K562 (cell line): Measurements from ENCODE around the gene SUCNR1. TPM values are rescaled to one million over a fixed set of nuclear protein-coding genes. Genes with fewer than 3 reads are reported as not detected.

ENCODE experiments used
- ATAC-seq: fragments of 200-7000 bp; cut with Tn5 transposase; 3 replicates; pipeline ENCODE4 v1.9.1; 2020; ENCODE audit warnings: moderate library complexity
- BruUV-seq: library from RNA; stranded (reverse); fragments of 400-500 nt; replicated peaks from 2 replicates; lab custom pipeline; 2021; lab: Mats Ljungman, UMichigan
- CTCF ChIA-PET: fragments of 300-600 bp; formaldehyde crosslinking; extraction: SDS; loops from one replicate; lab custom pipeline; 2021; ENCODE audit warnings: low intra/inter-chr PET ratio; lab: Yijun Ruan, JAX
- POLR2A ChIA-PET: fragments of 300-600, 350-650 bp; sonication (Branson Sonifier 250); formaldehyde crosslinking; extraction: SDS; loops from one replicate; lab custom pipeline; 2021; ENCODE audit warnings: antibody characterized with exemption, inconsistent platforms; lab: Yijun Ruan, JAX
- DNase-seq, 4 experiments: peaks; one replicate each; pipeline versions ENCODE4 v3.0.0 to v3.0.0-alpha.2; 2011 to 2018; ENCODE audit warnings: low spot score in 3 of 4, mixed read lengths in 3 of 4; ENCODE audit errors: extremely low read depth in 1 of 4
- FAIRE-seq: peaks from 2 replicates; lab custom pipeline; 2011; peaks lifted over from hg19 to GRCh38; lab: Jason Lieb, UNC
- H2AFZ ChIP-seq: 2 replicates; pipeline ENCODE4 v1.6.0; 2011; ENCODE audit warnings: low read depth, low read length, control low read depth, inconsistent platforms
- H3K27ac ChIP-seq: fragments of 200-600 bp; 3 replicates; pipeline ENCODE4 v1.8.0; 2011; ENCODE audit warnings: low read depth, mild to moderate bottlenecking, control low read depth, inconsistent platforms, low read length, moderate library complexity, mixed read lengths; ENCODE audit errors: extremely low read depth
- H3K27me3 ChIP-seq, 2 experiments: fragments of 300-600 bp in 1 of 2; 2 replicates in 1 of 2; 3 replicates in 1 of 2; pipeline versions ENCODE4 v1.6.0 to v1.8.0; 2011; ENCODE audit warnings: inconsistent platforms in 2 of 2, low read length in 2 of 2, mild to moderate bottlenecking in 1 of 2, mixed read lengths in 1 of 2, moderate library complexity in 1 of 2; ENCODE audit not compliant: control insufficient read depth in 2 of 2, insufficient read depth in 2 of 2
- H3K36me3 ChIP-seq: fragments of 300-600 bp; 3 replicates; pipeline ENCODE4 v1.8.0; 2011; ENCODE audit warnings: mild to moderate bottlenecking, low read length, inconsistent platforms; ENCODE audit not compliant: control insufficient read depth, insufficient read depth
- H3K4me1 ChIP-seq, 2 experiments: fragments of 200-600 bp in 1 of 2; replicated peaks in 1 of 2; 2 replicates in 1 of 2; 3 replicates in 1 of 2; pipeline versions ENCODE4 v1.5.1 to v1.8.0; 2011; ENCODE audit warnings: inconsistent platforms in 2 of 2, low read length in 2 of 2, mild to moderate bottlenecking in 1 of 2, mixed read lengths in 1 of 2, moderate library complexity in 1 of 2; ENCODE audit not compliant: control insufficient read depth in 2 of 2, insufficient read depth in 2 of 2
- H3K4me2 ChIP-seq: 2 replicates; pipeline ENCODE4 v1.6.1; 2011; ENCODE audit warnings: low read length, control low read depth, inconsistent platforms, mixed read lengths; ENCODE audit not compliant: insufficient read depth
- H3K4me3 ChIP-seq: fragments of 200-600 bp; sonication (generic), shearing (Covaris generic); 2 replicates; pipeline ENCODE4 v1.5.1; 2016; ENCODE audit warnings: control low read depth, inconsistent platforms
- H3K79me2 ChIP-seq: fragments of 200-600 bp; 3 replicates; pipeline ENCODE4 v1.8.0; 2011; ENCODE audit warnings: low read length, inconsistent platforms; ENCODE audit not compliant: control insufficient read depth, insufficient read depth
- H3K9ac ChIP-seq, 2 experiments: 2 replicates each; pipeline versions ENCODE4 v1.6.0 to v1.6.1; 2011; ENCODE audit warnings: low read depth in 2 of 2, low read length in 2 of 2, control low read depth in 1 of 2, inconsistent platforms in 1 of 2, mild to moderate bottlenecking in 1 of 2, mixed read lengths in 1 of 2; ENCODE audit not compliant: insufficient read depth in 1 of 2
- H3K9me1 ChIP-seq: one replicate; pipeline ENCODE4 v1.6.0; 2011; ENCODE audit warnings: inconsistent platforms, mild to moderate bottlenecking, low read length, moderate library complexity; ENCODE audit not compliant: control insufficient read depth, insufficient read depth
- H3K9me3 ChIP-seq: replicated peaks from 2 replicates; pipeline ENCODE4 v1.5.1; 2011; ENCODE audit warnings: low read depth, low read length, inconsistent platforms; ENCODE audit not compliant: control insufficient read depth, insufficient read depth
- H4K20me1 ChIP-seq: replicated peaks from 2 replicates; pipeline ENCODE4 v1.6.1; 2011; ENCODE audit warnings: low read length, inconsistent platforms, mixed read lengths; ENCODE audit not compliant: control insufficient read depth, insufficient read depth
- ARID1B ChIP-seq: fragments of 450-650 bp; IDR thresholded peaks from 2 replicates; pipeline ENCODE4 v1.6.1; 2016; ENCODE audit warnings: antibody characterized with exemption, mild to moderate bottlenecking, inconsistent platforms
- CBFA2T2 ChIP-seq: fragments of 450-650 bp; conservative IDR thresholded peaks from 2 replicates; pipeline ENCODE4 v1.6.1; 2017; ENCODE audit warnings: mild to moderate bottlenecking
- CBFA2T3 ChIP-seq: fragments of 450-650 bp; IDR thresholded peaks from 2 replicates; pipeline ENCODE4 v1.6.1; 2017
- CEBPB ChIP-seq: fragments of 450-650 bp; IDR thresholded peaks from 2 replicates; pipeline ENCODE4 v1.6.1; 2016; ENCODE audit warnings: missing genetic modification characterization, missing compliant biosample characterization
- KLF16 ChIP-seq: IDR thresholded peaks from 2 replicates; pipeline ENCODE4 v1.6.1; 2016; ENCODE audit warnings: antibody characterized with exemption
- NCOA4 ChIP-seq: fragments of 450-650 bp; IDR thresholded peaks from 2 replicates; pipeline ENCODE4 v1.6.1; 2018; ENCODE audit warnings: mild to moderate bottlenecking; ENCODE audit not compliant: partially characterized antibody
- NCOR1 ChIP-seq: fragments of 450-650 bp; IDR thresholded peaks from 2 replicates; pipeline ENCODE4 v1.6.1; 2016; ENCODE audit warnings: mild to moderate bottlenecking, moderate library complexity
- NFATC3 ChIP-seq: fragments of 450-650 bp; IDR thresholded peaks from 2 replicates; pipeline ENCODE4 v1.6.1; 2017; ENCODE audit warnings: mild to moderate bottlenecking
- NFIC ChIP-seq: fragments of 450-650 bp; IDR thresholded peaks from 2 replicates; pipeline ENCODE4 v1.6.1; 2017; ENCODE audit warnings: mild to moderate bottlenecking, inconsistent platforms
- STAT5A ChIP-seq: IDR thresholded peaks from 2 replicates; pipeline ENCODE4 v1.6.1; 2012; ENCODE audit warnings: low read length, inconsistent platforms, borderline replicate concordance
- TAL1 ChIP-seq: fragments of 450-650 bp; IDR thresholded peaks from 2 replicates; pipeline ENCODE4 v1.6.1; 2016; ENCODE audit warnings: mild to moderate bottlenecking
- TEAD4 ChIP-seq, 2 experiments: sonication (generic) in 1 of 2; formaldehyde crosslinking in 1 of 2; IDR thresholded peaks; 2 replicates each; pipeline versions ENCODE4 v1.6.1 to v1.8.0; 2012 to 2022; ENCODE audit warnings: borderline replicate concordance in 1 of 2, inconsistent platforms in 1 of 2, low read length in 1 of 2, mild to moderate bottlenecking in 1 of 2, missing genetic modification reagents in 1 of 2
- TRIM24 ChIP-seq, 2 experiments: fragments of 450-650 bp; IDR thresholded peaks; 2 replicates each; pipeline ENCODE4 v1.6.1; 2016
- ZNF76 ChIP-seq: fragments of 250-450 bp; sonication (Bioruptor Pico); IDR thresholded peaks from 2 replicates; pipeline ENCODE4 v1.4.0; 2020; ENCODE audit warnings: mild to moderate bottlenecking, moderate library complexity, borderline replicate concordance
- WGBS: fragments of 100-300 bp; shearing (Covaris generic); methylation state at CpG from one replicate; pipeline ENCODE4 v1.1.6; 2016; ENCODE audit warnings: low coverage, mixed read lengths; ENCODE audit not compliant: insufficient coverage; ENCODE audit errors: missing lambda C conversion rate; 5-methylcytosine and 5-hydroxymethylcytosine counted together
- in situ Hi-C: fragments of 300-500 bp; cut with MboI; formaldehyde crosslinking; loops from 4 replicates; pipeline ENCODE4 v1.15.0; 2018; ENCODE audit warnings: inconsistent platforms, mixed read lengths
- intact Hi-C: fragments of 100-400 bp; cut with micrococcal nuclease; formaldehyde crosslinking; loops from 2 replicates; pipeline ENCODE4 v1.14.2; 2022
- polyA plus RNA-seq, 8 experiments: library from polyadenylated mRNA; depleted of rRNA in 4 of 8; stranded (reverse) in 5 of 8; unstranded in 3 of 8; fragments of >200 nt; fragmentation: Nextera tagmentation in 2 of 8; fragmentation: Illumina TruSeq in 1 of 8; extraction: Ambion mirVana in 2 of 8; extraction: Trizol in 1 of 8; gene quantifications; 2 replicates each; pipeline versions ENCODE4 v1.2.1 to v1.2.3, GENCODE V29; 2011 to 2014; ENCODE audit warnings: inconsistent platforms in 1 of 8, missing spikeins in 1 of 8
- total RNA-seq, 7 experiments: library from RNA; depleted of rRNA in 6 of 7; stranded (reverse); fragments of >200 nt in 6 of 7; fragmentation: Illumina TruSeq in 2 of 7; extraction: Trizol in 2 of 7; gene quantifications; 2 replicates each; pipeline versions ENCODE4 v1.2.1 to v1.2.3, GENCODE V29; 2011 to 2021; ENCODE audit warnings: low replicate concordance in 1 of 7
- TF ChIP-seq, protein P1 (sequence below), 2 experiments: fragments of 200-800 bp in 1 of 2; sonication (Bioruptor generic) in 1 of 2; sonication (generic) in 1 of 2; formaldehyde crosslinking in 1 of 2; IDR thresholded peaks in 1 of 2; conservative IDR thresholded peaks in 1 of 2; 2 replicates each; pipeline versions ENCODE4 v1.5.0 to v1.6.1; 2016 to 2020; ENCODE audit warnings: missing compliant biosample characterization in 1 of 2, missing genetic modification characterization in 1 of 2, missing genetic modification reagents in 1 of 2

Gene SUCNR1
- total and polyA plus RNA-seq, 9 of the 15 experiments (the other 6 are each of a cell fraction or from before 2014, with no cell fraction given), result 0.04 to 0.54 (median 0.13) TPM

DNA sequence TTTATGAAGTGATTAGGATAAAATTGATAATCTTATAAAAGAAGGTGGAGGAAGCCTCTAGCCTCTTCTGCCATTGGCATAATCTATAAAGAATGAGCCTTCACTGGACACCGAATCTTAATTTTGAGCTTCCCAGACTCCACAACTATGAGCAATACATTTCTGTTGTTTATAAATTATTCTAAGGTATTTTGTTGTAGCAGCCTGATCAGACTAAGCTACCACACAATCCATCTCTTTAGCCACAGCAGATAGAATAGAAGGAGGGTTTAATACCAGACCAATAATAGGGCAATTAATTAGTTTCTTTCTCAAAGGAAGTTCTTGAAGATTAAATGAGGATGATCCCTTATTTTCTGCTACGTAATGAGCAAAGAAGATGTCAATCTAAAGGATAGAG, 33.3 kb downstream of the SUCNR1 start:
- FAIRE-seq, result no peak
- no TSS peak for BruUV-seq
- Histone ChIP-seq H3K4me1 (peaks cover 0 to 15% of the 10 kb centered on the region in 2 experiments; a peak in 2 of 5 replicates), H3K9ac (no peak overlapping the region), H3K79me2 (no peaks in the 10 kb centered on the region), H3K27me3 (no peaks in the 10 kb centered on the region), H3K4me3 (no peak overlapping the region), H3K27ac (no peak overlapping the region), H3K9me3 (no peaks in the 10 kb centered on the region), H3K9me1 (no peaks in the 10 kb centered on the region), H4K20me1 (no peaks in the 10 kb centered on the region), H2AFZ (no peak overlapping the region), H3K36me3 (no peaks in the 10 kb centered on the region), H3K4me2 (no peak overlapping the region)
- in situ Hi-C loops, result loop anchor here (5.0 kb wide), 1 partner anchor 59 kb away; no protein-coding TSS in a partner anchor
- POLR2A ChIA-PET, result interaction anchor here (0.7 kb wide), 1 partner anchor 599 kb away, joined by 3 read pairs; no protein-coding TSS in a partner anchor
- CTCF ChIA-PET, result no interaction called here
- no peak for ATAC-seq
- WGBS, result 20% methylated on average over 2 of the region's 2 CpGs
- intact Hi-C loops, result no loop called here
- no peak for DNase-seq
- TF ChIP-seq NCOA4, result no peak
- TF ChIP-seq, protein P1, sequence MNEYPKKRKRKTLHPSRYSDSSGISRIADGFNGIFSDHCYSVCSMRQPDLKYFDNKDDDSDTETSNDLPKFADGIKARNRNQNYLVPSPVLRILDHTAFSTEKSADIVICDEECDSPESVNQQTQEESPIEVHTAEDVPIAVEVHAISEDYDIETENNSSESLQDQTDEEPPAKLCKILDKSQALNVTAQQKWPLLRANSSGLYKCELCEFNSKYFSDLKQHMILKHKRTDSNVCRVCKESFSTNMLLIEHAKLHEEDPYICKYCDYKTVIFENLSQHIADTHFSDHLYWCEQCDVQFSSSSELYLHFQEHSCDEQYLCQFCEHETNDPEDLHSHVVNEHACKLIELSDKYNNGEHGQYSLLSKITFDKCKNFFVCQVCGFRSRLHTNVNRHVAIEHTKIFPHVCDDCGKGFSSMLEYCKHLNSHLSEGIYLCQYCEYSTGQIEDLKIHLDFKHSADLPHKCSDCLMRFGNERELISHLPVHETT (CRISPR knock-in tag; conservative IDR thresholded peaks at IDR 0.05 in 1 of 2, IDR thresholded peaks at IDR 0.05 in 1 of 2), result no peak

DNA sequence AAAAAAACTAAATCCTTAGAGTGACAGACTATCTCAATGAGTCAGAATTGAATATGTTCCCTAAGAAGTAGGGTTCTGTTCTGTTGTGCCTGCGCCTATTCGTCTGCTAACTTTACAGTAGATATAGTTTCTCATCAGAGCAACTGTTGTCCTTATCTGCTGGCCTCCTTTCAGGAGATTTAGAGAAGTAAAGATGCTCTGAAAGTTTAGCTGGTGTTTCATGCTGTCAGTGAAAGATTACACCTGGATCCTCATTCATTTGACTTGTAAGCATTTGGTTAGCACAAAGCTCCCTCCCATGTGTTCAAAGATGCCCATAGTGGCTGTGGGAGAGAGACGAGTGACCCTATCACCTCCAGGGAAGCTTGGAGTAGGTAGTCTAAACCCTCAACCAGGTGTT, 35.0 kb downstream of the SUCNR1 start:
- ATAC-seq (no peak), DNase-seq (peak in 1 of 4 experiments; percentile 9), FAIRE-seq (no peak)
- CTCF ChIA-PET, result interaction anchor here (0.5 to 0.7 kb wide), 2 partner anchors 10 to 930 kb away, joined by 3 read pairs; no protein-coding TSS in a partner anchor
- H3K9me3 ChIP-seq, result no peaks in the 10 kb centered on the region
- no peak overlapping the region for H2AFZ ChIP-seq
- no peaks in the 10 kb centered on the region for H3K9me1 ChIP-seq
- BruUV-seq, result no TSS peak
- no peaks in the 10 kb centered on the region for H4K20me1 ChIP-seq
- H3K4me1 ChIP-seq, result peaks cover 0 to 9% of the 10 kb centered on the region in 2 experiments; a peak in 2 of 5 replicates
- intact Hi-C loops (no loop called here), in situ Hi-C loops (loop anchor here (5.0 kb wide), 1 partner anchor 61 kb away; no protein-coding TSS in a partner anchor)
- no peaks in the 10 kb centered on the region for H3K79me2 ChIP-seq
- WGBS, result 5% methylated on average over 3 of the region's 3 CpGs
- H3K27ac ChIP-seq, result no peak overlapping the region
- H3K4me3 ChIP-seq, result no peak overlapping the region
- no peaks in the 10 kb centered on the region for H3K36me3 ChIP-seq
- no peak overlapping the region for H3K9ac ChIP-seq
- POLR2A ChIA-PET, result interaction anchor here (0.6 kb wide), 1 partner anchor 25 kb away, joined by 3 read pairs; no protein-coding TSS in a partner anchor
- H3K27me3 ChIP-seq, result no peaks in the 10 kb centered on the region
- H3K4me2 ChIP-seq, result no peak overlapping the region
- TF ChIP-seq ZNF76 (CRISPR knock-in tag) (no peak), ARID1B (peak; percentile 39), CBFA2T2 (peak; percentile 62), TRIM24 (IDR thresholded peaks at IDR 0.05) (peak in 1 of 2 experiments; percentile 37; a peak in 1 of 4 replicates), NFATC3 (no peak), STAT5A (0 out of 2 replicates have a peak, but pooled peaks have one; percentile 32), NCOR1 (peak; percentile 47), TEAD4 (IDR thresholded peaks at IDR 0.05; ENCODE audit: low read length) (peak; percentile 79), TEAD4 (CRISPR knock-in tag; IDR thresholded peaks at IDR 0.05; ENCODE audit: borderline replicate concordance) (no peak), CBFA2T3 (peak; percentile 70), CEBPB (tag) (no peak), KLF16 (peak; percentile 36; the same call in 1 of the 2 replicates), TAL1 (peak; percentile 54), NFIC (peak; percentile 31; the same call in 1 of the 2 replicates)
